HepG2 (cell line): Measurements from ENCODE around the gene G6PC2. TPM values are rescaled to one million over a fixed set of nuclear protein-coding genes. Genes with fewer than 3 reads are reported as not detected.
A peak's percentile ranks its signal among the peaks of the same experiment; 100 is the strongest.

Experiments used
- ATF2 ChIP-seq: sonication (generic); formaldehyde crosslinking; IDR thresholded peaks from 2 replicates; pipeline ENCODE4 v1.4.0; 2020; ENCODE audit warnings: missing genetic modification reagents
- ELF4 ChIP-seq: sonication (generic); formaldehyde crosslinking; IDR thresholded peaks from 2 replicates; pipeline ENCODE4 v1.5.0; 2020; ENCODE audit warnings: missing genetic modification reagents, mild to moderate bottlenecking, moderate library complexity, borderline replicate concordance
- KAT2B ChIP-seq: fragments of 150-350 bp; IDR thresholded peaks from 2 replicates; pipeline ENCODE4 v1.6.1; 2014; ENCODE audit warnings: low read depth, low read length, borderline replicate concordance
- KDM5B ChIP-seq: sonication (generic); formaldehyde crosslinking; IDR thresholded peaks from 2 replicates; pipeline ENCODE4 v1.4.0; 2020; ENCODE audit warnings: missing genetic modification reagents, mild to moderate bottlenecking, borderline replicate concordance
- PLSCR1 ChIP-seq: sonication (generic); formaldehyde crosslinking; IDR thresholded peaks from 2 replicates; pipeline ENCODE4 v1.5.0; 2020; ENCODE audit warnings: missing genetic modification reagents, mild to moderate bottlenecking, borderline replicate concordance
- POGK ChIP-seq: sonication (generic); formaldehyde crosslinking; conservative IDR thresholded peaks from 2 replicates; pipeline ENCODE4 v1.8.0; 2022; ENCODE audit warnings: mild to moderate bottlenecking, moderate library complexity, missing genetic modification reagents
- SOX13 ChIP-seq, 3 experiments: fragments of 450-650 bp in 1 of 3; sonication (generic) in 1 of 3; formaldehyde crosslinking in 1 of 3; IDR thresholded peaks in 2 of 3; conservative IDR thresholded peaks in 1 of 3; 2 replicates each; pipeline versions ENCODE4 v1.5.0 to v1.6.1; 2016 to 2020; ENCODE audit warnings: antibody characterized with exemption in 1 of 3, mild to moderate bottlenecking in 1 of 3, missing compliant biosample characterization in 1 of 3, missing genetic modification reagents in 1 of 3, moderate library complexity in 1 of 3
- TMF1 ChIP-seq: sonication (generic); formaldehyde crosslinking; IDR thresholded peaks from 2 replicates; pipeline ENCODE4 v1.8.1; 2022; ENCODE audit warnings: low read depth, missing genetic modification reagents
- U2AF2 ChIP-seq: fragments of 200-400 bp; formaldehyde crosslinking; IDR thresholded peaks from 2 replicates; pipeline ENCODE4 v1.6.1; 2017; ENCODE audit warnings: low read depth, mild to moderate bottlenecking, low read length
- ZBTB33 ChIP-seq: sonication (generic); formaldehyde crosslinking; IDR thresholded peaks from 2 replicates; pipeline ENCODE4 v1.4.0; 2020; ENCODE audit warnings: missing genetic modification reagents
- ZFP90 ChIP-seq: sonication (generic); formaldehyde crosslinking; IDR thresholded peaks from 2 replicates; pipeline ENCODE4 v1.8.0; 2022; ENCODE audit warnings: missing genetic modification reagents, mild to moderate bottlenecking, inconsistent platforms, borderline replicate concordance
- ZNF652 ChIP-seq: IDR thresholded peaks from 2 replicates; pipeline ENCODE4 v1.6.1; 2016; ENCODE audit warnings: low read depth, borderline replicate concordance
- polyA plus RNA-seq, 8 experiments: library from polyadenylated mRNA; depleted of rRNA in 3 of 8; stranded (reverse) in 7 of 8; unstranded in 1 of 8; fragments of >200 nt; fragmentation: Illumina TruSeq in 4 of 8; extraction: Trizol in 4 of 8; gene quantifications; 2 replicates each; pipeline versions ENCODE4 v1.2.1 to v1.2.3, GENCODE V29; 2011 to 2016; ENCODE audit warnings: low read depth in 4 of 8, missing spikeins in 1 of 8, mixed read lengths in 1 of 8; ENCODE audit not compliant: insufficient read depth in 1 of 8
- total RNA-seq, 5 experiments: library from RNA; depleted of rRNA; stranded (reverse); fragments of >200 nt; fragmentation: Illumina TruSeq; extraction: Trizol; gene quantifications; 2 replicates each; pipeline ENCODE4 v1.2.3, GENCODE V29; 2016; ENCODE audit warnings: low read depth in 1 of 5
- TF ChIP-seq, protein P1 (sequence below): fragments of 450-650 bp; IDR thresholded peaks from 2 replicates; pipeline ENCODE4 v1.6.1; 2017
- TF ChIP-seq, protein P2 (sequence below): sonication (generic); formaldehyde crosslinking; IDR thresholded peaks from 2 replicates; pipeline ENCODE4 v1.9.0; 2021; ENCODE audit warnings: missing genetic modification reagents, mild to moderate bottlenecking, borderline replicate concordance
- TF ChIP-seq, protein P3 (sequence below): sonication (generic); formaldehyde crosslinking; IDR thresholded peaks from 2 replicates; pipeline ENCODE4 v1.5.0; 2020; ENCODE audit warnings: mild to moderate bottlenecking, missing genetic modification reagents, borderline replicate concordance

Gene G6PC2
- total and polyA plus RNA-seq, 2 of the 13 experiments (the other 11 are each of a cell fraction or from before 2014, with no cell fraction given), result not detected

DNA sequence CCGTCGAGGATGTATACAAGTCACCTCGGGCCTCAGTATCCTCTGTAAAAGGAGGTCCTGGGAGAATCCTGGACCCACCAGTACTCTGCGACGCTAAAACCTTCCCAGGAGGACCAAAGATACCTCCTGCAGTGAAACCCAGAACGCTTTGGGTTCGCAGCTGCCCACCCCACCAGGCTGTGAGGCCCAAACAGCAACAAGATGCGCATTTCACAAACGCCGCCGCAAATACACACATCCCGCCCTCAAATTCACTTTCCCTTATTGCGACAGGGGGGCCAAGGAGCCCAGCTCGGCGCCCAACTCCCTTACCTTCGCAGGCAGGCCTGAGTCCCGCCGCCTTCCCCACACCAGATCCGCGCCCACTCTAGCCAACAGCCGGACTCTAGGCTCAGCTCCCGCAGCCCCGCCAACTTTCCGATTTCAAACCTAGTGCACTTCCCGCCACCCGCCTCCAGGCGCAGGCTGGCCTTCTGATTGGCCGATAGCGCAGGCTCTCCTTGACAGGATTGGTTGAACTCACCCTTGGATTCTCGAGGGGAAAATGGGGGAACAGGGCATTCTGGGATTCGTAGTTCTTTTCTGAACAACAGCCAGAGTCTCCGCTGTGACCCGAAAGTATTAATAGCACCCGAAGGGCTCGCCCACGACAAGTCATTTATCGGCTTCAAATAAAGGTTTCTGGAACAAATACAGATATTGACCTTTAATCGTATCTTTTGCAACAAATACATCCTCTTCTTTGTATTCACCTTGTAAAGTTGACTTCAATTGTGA lies 10.9 kb upstream of the G6PC2 start, which contains the start of gene SPC25 (continued):
- TF ChIP-seq KDM5B (peak; percentile 79; the same call in 1 of the 2 replicates), KAT2B (no peak), ATF2 (peak; percentile 67; the same call in 1 of the 2 replicates), ZNF652 (CRISPR knock-in tag) (no peak), ELF4 (CRISPR knock-in tag) (0 out of 2 replicates have a peak, but pooled peaks have one; percentile 24), SOX13 (IDR thresholded peaks at IDR 0.05) (no peak), SOX13 (CRISPR knock-in tag; conservative IDR thresholded peaks at IDR 0.05 in 1 of 2, IDR thresholded peaks at IDR 0.05 in 1 of 2) (no peak), PLSCR1 (no peak), ZBTB33 (CRISPR knock-in tag) (no peak), U2AF2 (no peak), TMF1 (peak; percentile 58; the same call in 1 of the 2 replicates), POGK (CRISPR knock-in tag) (0 out of 2 replicates have a peak, but pooled peaks have one; percentile 74), ZFP90 (CRISPR knock-in tag) (peak; percentile 83; the same call in 1 of the 2 replicates)
- TF ChIP-seq, protein P1, sequence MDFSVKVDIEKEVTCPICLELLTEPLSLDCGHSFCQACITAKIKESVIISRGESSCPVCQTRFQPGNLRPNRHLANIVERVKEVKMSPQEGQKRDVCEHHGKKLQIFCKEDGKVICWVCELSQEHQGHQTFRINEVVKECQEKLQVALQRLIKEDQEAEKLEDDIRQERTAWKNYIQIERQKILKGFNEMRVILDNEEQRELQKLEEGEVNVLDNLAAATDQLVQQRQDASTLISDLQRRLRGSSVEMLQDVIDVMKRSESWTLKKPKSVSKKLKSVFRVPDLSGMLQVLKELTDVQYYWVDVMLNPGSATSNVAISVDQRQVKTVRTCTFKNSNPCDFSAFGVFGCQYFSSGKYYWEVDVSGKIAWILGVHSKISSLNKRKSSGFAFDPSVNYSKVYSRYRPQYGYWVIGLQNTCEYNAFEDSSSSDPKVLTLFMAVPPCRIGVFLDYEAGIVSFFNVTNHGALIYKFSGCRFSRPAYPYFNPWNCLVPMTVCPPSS, result no peak
- TF ChIP-seq, protein P2, sequence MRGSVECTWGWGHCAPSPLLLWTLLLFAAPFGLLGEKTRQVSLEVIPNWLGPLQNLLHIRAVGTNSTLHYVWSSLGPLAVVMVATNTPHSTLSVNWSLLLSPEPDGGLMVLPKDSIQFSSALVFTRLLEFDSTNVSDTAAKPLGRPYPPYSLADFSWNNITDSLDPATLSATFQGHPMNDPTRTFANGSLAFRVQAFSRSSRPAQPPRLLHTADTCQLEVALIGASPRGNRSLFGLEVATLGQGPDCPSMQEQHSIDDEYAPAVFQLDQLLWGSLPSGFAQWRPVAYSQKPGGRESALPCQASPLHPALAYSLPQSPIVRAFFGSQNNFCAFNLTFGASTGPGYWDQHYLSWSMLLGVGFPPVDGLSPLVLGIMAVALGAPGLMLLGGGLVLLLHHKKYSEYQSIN (CRISPR knock-in tag), result no peak
- TF ChIP-seq, protein P3, sequence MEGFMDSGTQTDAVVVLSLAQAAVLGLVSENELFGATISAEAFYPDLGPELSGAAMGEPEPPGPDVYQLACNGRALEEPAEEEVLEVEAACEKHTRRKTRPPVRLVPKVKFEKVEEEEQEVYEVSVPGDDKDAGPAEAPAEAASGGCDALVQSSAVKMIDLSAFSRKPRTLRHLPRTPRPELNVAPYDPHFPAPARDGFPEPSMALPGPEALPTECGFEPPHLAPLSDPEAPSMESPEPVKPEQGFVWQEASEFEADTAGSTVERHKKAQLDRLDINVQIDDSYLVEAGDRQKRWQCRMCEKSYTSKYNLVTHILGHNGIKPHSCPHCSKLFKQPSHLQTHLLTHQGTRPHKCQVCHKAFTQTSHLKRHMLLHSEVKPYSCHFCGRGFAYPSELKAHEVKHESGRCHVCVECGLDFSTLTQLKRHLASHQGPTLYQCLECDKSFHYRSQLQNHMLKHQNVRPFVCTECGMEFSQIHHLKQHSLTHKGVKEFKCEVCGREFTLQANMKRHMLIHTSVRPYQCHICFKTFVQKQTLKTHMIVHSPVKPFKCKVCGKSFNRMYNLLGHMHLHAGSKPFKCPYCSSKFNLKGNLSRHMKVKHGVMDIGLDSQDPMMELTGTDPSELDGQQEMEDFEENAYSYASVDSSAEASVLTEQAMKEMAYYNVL (CRISPR knock-in tag), result 0 out of 2 replicates have a peak, but pooled peaks have one; percentile 11
